CD4-positive, alpha-beta memory T cell (primary cell): ENCODE results near the gene SCGB1A1. TPM values are rescaled to one million over a fixed set of nuclear protein-coding genes. Genes with fewer than 3 reads are reported as not detected.
A peak's percentile ranks its signal among the peaks of the same experiment; 100 is the strongest.
"Not testable (repeated sequence)": the region's sequence is repeated elsewhere in the genome, so short reads cannot be mapped to it uniquely, and the experiment has no call there.

Experiments
- CTCF ChIA-PET: fragments of 350-600 bp; sonication (Branson Sonifier 250); formaldehyde crosslinking; loops from one replicate; lab custom pipeline; 2021; ENCODE audit warnings: inconsistent platforms; ENCODE audit not compliant: partially characterized antibody; lab: Charles Lee
- POLR2A ChIA-PET: fragments of 350-600 bp; sonication (Branson Sonifier 250); formaldehyde crosslinking; loops from one replicate; lab custom pipeline; 2021; ENCODE audit not compliant: partially characterized antibody; lab: Charles Lee
- DNase-seq, 5 donors: peaks; one replicate each; pipeline versions ENCODE4 v3.0.0 to v3.0.0-alpha.2; 2020 to 2022; ENCODE audit warnings: mixed read lengths in 1 of 5
- H3K27ac ChIP-seq: one replicate; pipeline ENCODE4 v1.7.0; 2013; ENCODE audit warnings: low read depth, low read length
- H3K27me3 ChIP-seq: 2 replicates; pipeline ENCODE4 v1.7.0; 2013; ENCODE audit warnings: mild to moderate bottlenecking, low read length, moderate library complexity; ENCODE audit not compliant: insufficient read depth
- H3K36me3 ChIP-seq: 2 replicates; pipeline ENCODE4 v1.7.0; 2013; ENCODE audit warnings: mild to moderate bottlenecking, low read length, moderate library complexity; ENCODE audit not compliant: insufficient read depth
- H3K4me1 ChIP-seq: 2 replicates; pipeline ENCODE4 v1.7.0; 2013; ENCODE audit warnings: mild to moderate bottlenecking, low read length, moderate library complexity; ENCODE audit not compliant: insufficient read depth
- H3K4me3 ChIP-seq, 2 donors: one replicate each; pipeline ENCODE4 v1.7.0; 2013; ENCODE audit warnings: low read length in 2 of 2, mild to moderate bottlenecking in 1 of 2
- H3K9me3 ChIP-seq, 2 donors: one replicate each; pipeline ENCODE4 v1.7.0; 2013; ENCODE audit warnings: low read length in 2 of 2, control low read depth in 1 of 2; ENCODE audit not compliant: control insufficient read depth in 1 of 2
- H3K27ac Mint-ChIP-seq, 7 donors: one replicate each; pipeline ENCODE4 v1.8.0; 2020 to 2021; ENCODE audit warnings: mixed read lengths in 7 of 7, mild to moderate bottlenecking in 6 of 7, inconsistent platforms in 3 of 7, moderate library complexity in 3 of 7
- H3K27me3 Mint-ChIP-seq, 2 donors: one replicate each; pipeline ENCODE4 v1.8.0; 2020 to 2021; ENCODE audit warnings: mixed read lengths in 2 of 2
- H3K36me3 Mint-ChIP-seq, 2 donors: one replicate each; pipeline ENCODE4 v1.8.0; 2020 to 2021; ENCODE audit warnings: mixed read lengths in 2 of 2, inconsistent platforms in 1 of 2, mild to moderate bottlenecking in 1 of 2
- H3K4me1 Mint-ChIP-seq, 4 donors: one replicate each; pipeline ENCODE4 v1.8.0; 2020 to 2021; ENCODE audit warnings: mixed read lengths in 4 of 4, mild to moderate bottlenecking in 1 of 4
- H3K4me3 Mint-ChIP-seq, 8 donors: one replicate each; pipeline ENCODE4 v1.8.0; 2020 to 2021; ENCODE audit warnings: mixed read lengths in 8 of 8, mild to moderate bottlenecking in 7 of 8, moderate library complexity in 6 of 8, inconsistent platforms in 3 of 8
- H3K9me3 Mint-ChIP-seq, 8 donors: one replicate each; pipeline ENCODE4 v1.8.0; 2020 to 2021; ENCODE audit warnings: mixed read lengths in 8 of 8, mild to moderate bottlenecking in 5 of 8, inconsistent platforms in 3 of 8, moderate library complexity in 1 of 8
- intact Hi-C: fragments of 100-400 bp; cut with micrococcal nuclease; formaldehyde crosslinking; loops from one replicate; pipeline ENCODE4 v1.15.1; 2023
- polyA plus RNA-seq, 2 donors: library from polyadenylated mRNA; unstranded; fragments of 300-500 nt; fragmentation: Illumina TruSeq; gene quantifications; one replicate each; pipeline ENCODE4 v1.2.3, GENCODE V29; 2021
- total RNA-seq, 2 experiments: library from RNA; stranded (reverse); gene quantifications; one replicate each; pipeline ENCODE4 v1.2.3, GENCODE V29; 2021

Gene SCGB1A1
- total RNA-seq (not detected), polyA plus RNA-seq (not detected)

DNA sequence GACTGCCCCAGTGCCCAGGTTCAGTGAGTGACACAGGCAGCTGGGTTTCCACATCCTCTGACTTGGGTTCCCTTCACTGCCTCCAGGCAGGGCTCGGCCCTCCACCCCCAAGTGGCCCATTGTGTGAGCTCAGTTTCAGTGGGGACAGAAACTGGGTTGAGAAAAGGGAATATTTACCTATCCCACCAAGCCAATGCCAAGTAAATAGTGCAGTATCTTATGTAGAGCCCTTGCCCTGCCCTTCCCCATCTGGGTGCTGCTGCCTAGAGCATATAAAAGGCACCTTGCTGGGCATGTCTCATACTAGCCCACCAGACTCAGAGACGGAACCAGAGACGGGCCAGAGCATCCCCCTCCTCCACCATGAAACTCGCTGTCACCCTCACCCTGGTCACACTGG is at the start of gene SCGB1A1:
Gene SCGB1A1 (plus strand): TSS at position 301 of the 400 bp plus-strand sequence. CDS start 63 bp downstream, at position 364.
- Histone ChIP-seq H3K27me3 (no peaks in the 10 kb centered on the region), H3K27ac (no peak within 1 kb of the TSS), H3K4me1 (no peaks in the 10 kb centered on the region), H3K36me3 (no peaks in the 10 kb centered on the region), H3K4me3 (no peak within 1 kb of the TSS), H3K9me3 (no peaks in the 10 kb centered on the region)
- Mint-ChIP-seq H3K4me3 (no peak within 1 kb of the TSS), H3K27ac (peak within 1 kb of the TSS in 4 of 7 donors; percentile 20 to 67 (median 47)), H3K9me3 (no peaks in the 10 kb centered on the region), H3K36me3 (no peaks in the 10 kb centered on the region), H3K27me3 (no peaks in the 10 kb centered on the region), H3K4me1 (no peaks in the 10 kb centered on the region)
- CTCF ChIA-PET: interaction anchor here (14.0 kb wide), 1 partner anchor 140 kb away, joined by 405 read pairs; no protein-coding TSS in a partner anchor
- no peak for DNase-seq
- intact Hi-C loops: no loop called here
- POLR2A ChIA-PET: interaction anchor here (1.1 kb wide), 1 partner anchor 138 kb away, joined by 3 read pairs; no protein-coding TSS in a partner anchor

DNA sequence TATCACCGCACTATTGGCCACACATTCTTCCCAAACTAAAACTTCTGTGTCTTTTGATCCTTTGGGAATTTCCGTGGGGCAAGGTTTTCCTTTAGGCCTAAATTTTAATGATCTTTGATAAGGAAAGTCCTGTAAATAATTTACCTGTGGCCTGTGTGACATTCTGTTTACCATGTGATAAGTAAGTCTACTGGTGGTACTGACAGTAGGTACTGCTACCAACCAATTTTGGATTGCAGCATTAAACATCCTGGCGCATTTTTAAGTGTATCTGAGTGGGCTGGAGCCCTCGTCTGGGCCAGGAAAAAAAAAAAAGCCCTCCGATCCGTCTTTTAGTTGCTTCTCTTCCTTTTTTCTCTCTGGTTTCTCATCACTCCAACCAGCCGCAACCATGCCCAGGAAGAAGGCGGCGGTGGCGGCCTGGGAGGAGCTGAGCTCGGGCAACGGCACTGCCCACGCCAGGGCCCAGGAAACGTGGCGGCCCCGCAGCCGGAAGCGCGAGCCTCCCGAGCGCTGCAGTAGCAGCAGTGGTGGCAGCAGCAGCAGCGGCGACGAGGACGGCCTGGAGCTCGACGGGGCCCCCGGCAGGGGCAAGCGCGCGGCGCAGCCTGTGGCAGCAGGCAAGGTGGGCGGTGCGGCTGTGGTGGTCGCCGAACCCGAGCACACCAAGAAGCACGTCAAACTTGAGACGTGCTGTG is 47.9 kb upstream of the SCGB1A1 start:
- H3K4me3 ChIP-seq: no peak overlapping the region
- H3K27ac ChIP-seq: no peak overlapping the region
- Mint-ChIP-seq H3K27ac (peak overlapping the region in 5 of 7 donors; percentile 4 to 91 (median 86)), H3K36me3 (no peaks in the 10 kb centered on the region), H3K27me3 (no peaks in the 10 kb centered on the region), H3K4me1 (peaks cover 0 to 37% (median 13%) of the 10 kb centered on the region in 4 donors), H3K4me3 (peak overlapping the region in 7 of 8 donors; percentile 52 to 88 (median 64)), H3K9me3 (peaks cover 0 to 1% (median 0%) of the 10 kb centered on the region in 8 donors)
- H3K27me3 ChIP-seq: no peaks in the 10 kb centered on the region
- peaks cover 4% of the 10 kb centered on the region for H3K4me1 ChIP-seq
- no peaks in the 10 kb centered on the region for H3K9me3 ChIP-seq
- ChIA-PET CTCF (no interaction called here), POLR2A (interaction anchor here (1.3 to 1.4 kb wide), 3 partner anchors 23 to 33 kb away, joined by 3 to 4 read pairs (median 3); no protein-coding TSS in a partner anchor)
- DNase-seq: peak; percentile 24 to 42 (median 37)
- intact Hi-C loops: no loop called here
- no peaks in the 10 kb centered on the region for H3K36me3 ChIP-seq

DNA sequence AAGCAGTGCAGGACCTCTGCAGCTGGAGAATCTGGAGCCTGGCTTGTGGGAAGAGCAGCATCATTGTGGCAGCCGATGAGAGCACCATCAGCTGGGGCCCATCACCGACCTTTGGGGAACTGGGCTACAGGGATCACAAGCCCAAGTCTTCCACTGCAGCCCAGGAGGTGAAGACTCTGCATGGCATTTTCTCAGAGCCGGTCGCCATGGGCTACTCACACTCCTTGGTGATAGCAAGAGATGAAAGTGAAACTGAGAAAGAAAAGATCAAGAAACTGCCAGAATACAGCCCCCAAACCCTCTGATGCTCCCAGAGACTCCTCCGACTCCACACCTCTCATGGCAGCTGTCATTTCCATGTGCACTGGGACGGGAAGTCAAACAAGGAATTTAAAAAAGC is 46.0 kb upstream of the SCGB1A1 start:
- Histone ChIP-seq H3K4me1 (peaks cover 4% of the 10 kb centered on the region), H3K27me3 (no peaks in the 10 kb centered on the region), H3K36me3 (no peaks in the 10 kb centered on the region), H3K4me3 (no peak overlapping the region), H3K27ac (no peak overlapping the region), H3K9me3 (no peaks in the 10 kb centered on the region)
- POLR2A ChIA-PET: no interaction called here
- CTCF ChIA-PET: no interaction called here
- peak overlapping the region in 2 of 7 donors; percentile 16 to 21 for H3K27ac Mint-ChIP-seq
- peaks cover 0 to 1% (median 0%) of the 10 kb centered on the region in 8 donors for H3K9me3 Mint-ChIP-seq
- no peak for DNase-seq
- peaks cover 0 to 37% (median 13%) of the 10 kb centered on the region in 4 donors for H3K4me1 Mint-ChIP-seq
- H3K36me3 Mint-ChIP-seq: no peaks in the 10 kb centered on the region
- H3K27me3 Mint-ChIP-seq: no peaks in the 10 kb centered on the region
- no peak overlapping the region for H3K4me3 Mint-ChIP-seq
- intact Hi-C loops: no loop called here

GRCh38 chr11:62373464-62374119 is 45.2 kb upstream of the SCGB1A1 start:
- peak overlapping the region in 1 of 8 donors; percentile 30 for H3K4me3 Mint-ChIP-seq
- H3K36me3 Mint-ChIP-seq: no peaks in the 10 kb centered on the region
- peaks cover 0 to 1% of the 10 kb centered on the region in 2 donors for H3K27me3 Mint-ChIP-seq
- H3K4me1 Mint-ChIP-seq: peaks cover 0 to 32% (median 14%) of the 10 kb centered on the region in 4 donors
- H3K27ac ChIP-seq: no peak overlapping the region
- H3K36me3 ChIP-seq: no peaks in the 10 kb centered on the region
- no peaks in the 10 kb centered on the region for H3K9me3 ChIP-seq
- ChIA-PET POLR2A (no interaction called here), CTCF (no interaction called here)
- no peaks in the 10 kb centered on the region for H3K9me3 Mint-ChIP-seq
- intact Hi-C loops: no loop called here
- H3K4me3 ChIP-seq: no peak overlapping the region
- no peaks in the 10 kb centered on the region for H3K27me3 ChIP-seq
- no peak overlapping the region for H3K27ac Mint-ChIP-seq
- DNase-seq: no peak
- H3K4me1 ChIP-seq: peaks cover 4% of the 10 kb centered on the region

GRCh38 chr11:62374801-62375200 is 44.0 kb upstream of the SCGB1A1 start:
- Mint-ChIP-seq H3K36me3 (no peaks in the 10 kb centered on the region), H3K4me1 (peaks cover 0 to 32% (median 13%) of the 10 kb centered on the region in 4 donors), H3K4me3 (no peak overlapping the region), H3K27ac (no peak overlapping the region), H3K27me3 (peaks cover 0 to 1% of the 10 kb centered on the region in 2 donors), H3K9me3 (no peaks in the 10 kb centered on the region)
- no peaks in the 10 kb centered on the region for H3K36me3 ChIP-seq
- H3K27ac ChIP-seq: no peak overlapping the region
- no peak overlapping the region for H3K4me3 ChIP-seq
- CTCF ChIA-PET: no interaction called here
- DNase-seq: no peak
- intact Hi-C loops: no loop called here
- no peaks in the 10 kb centered on the region for H3K27me3 ChIP-seq
- H3K4me1 ChIP-seq: peaks cover 4% of the 10 kb centered on the region
- POLR2A ChIA-PET: no interaction called here
- no peaks in the 10 kb centered on the region for H3K9me3 ChIP-seq

DNA sequence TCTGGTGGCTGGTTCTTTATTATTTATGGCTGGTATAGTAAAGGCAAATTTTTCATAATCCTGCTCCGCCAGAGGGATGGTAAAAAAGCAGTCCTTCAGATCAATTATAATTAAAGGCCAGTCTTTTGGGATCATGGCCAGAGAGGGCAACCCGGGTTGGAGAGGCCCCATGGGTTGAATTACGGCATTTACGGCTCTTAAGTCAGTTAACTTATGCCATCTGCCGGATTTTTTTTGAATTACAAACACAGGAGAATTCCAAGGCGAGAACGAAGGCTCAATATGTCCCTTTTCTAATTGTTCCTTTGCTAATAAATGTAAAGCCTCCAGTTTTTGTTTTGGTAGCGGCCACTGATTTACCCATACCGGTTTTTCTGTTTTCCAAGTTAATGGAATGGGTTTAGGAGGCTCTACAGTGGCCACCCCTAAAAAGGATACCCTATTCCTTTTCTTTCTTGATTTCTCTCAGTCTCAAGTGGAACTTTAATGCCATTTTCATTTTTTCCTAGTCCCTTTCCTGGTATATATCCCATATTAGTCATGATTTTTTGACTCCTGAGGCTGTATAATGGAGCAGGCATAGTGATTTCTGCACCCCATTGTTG is 40.3 kb upstream of the SCGB1A1 start:
- H3K4me3 Mint-ChIP-seq, H3K9me3 Mint-ChIP-seq, H3K9me3 ChIP-seq, H3K36me3 Mint-ChIP-seq, POLR2A ChIA-PET, H3K27ac ChIP-seq, H3K27me3 Mint-ChIP-seq, H3K4me1 Mint-ChIP-seq, H3K36me3 ChIP-seq, H3K4me1 ChIP-seq, H3K4me3 ChIP-seq, H3K27me3 ChIP-seq: not testable (repeated sequence)
- peak overlapping the region in 2 of 7 donors; percentile 2 to 67 for H3K27ac Mint-ChIP-seq
- DNase-seq: peak in 4 of 5 donors; percentile 34 to 45 (median 42)
- intact Hi-C loops: loop anchor here (1.0 kb wide), 3 partner anchors 38 to 581 kb away; no protein-coding TSS in a partner anchor
- CTCF ChIA-PET: interaction anchor here (0.9 to 3.3 kb wide), 10 partner anchors 9 to 207 kb away, joined by 3 to 50 read pairs (median 6); no protein-coding TSS in a partner anchor

GRCh38 chr11:62379586-62379985 is 39.2 kb upstream of the SCGB1A1 start:
- H3K4me1 Mint-ChIP-seq, H3K9me3 ChIP-seq, H3K27ac ChIP-seq, DNase-seq, H3K4me1 ChIP-seq, H3K27me3 ChIP-seq, H3K9me3 Mint-ChIP-seq, H3K36me3 Mint-ChIP-seq, H3K36me3 ChIP-seq, H3K27me3 Mint-ChIP-seq, H3K4me3 Mint-ChIP-seq, H3K4me3 ChIP-seq, H3K27ac Mint-ChIP-seq, intact Hi-C loops: not testable (repeated sequence)
- POLR2A ChIA-PET: interaction anchor here (0.6 kb wide), 1 partner anchor 94 kb away, joined by 3 read pairs; no protein-coding TSS in a partner anchor
- CTCF ChIA-PET: interaction anchor here (0.8 to 1.9 kb wide), 10 partner anchors 10 to 178 kb away, joined by 3 to 18 read pairs (median 4); no protein-coding TSS in a partner anchor
